GM18508 (cell line): ENCODE measurements around the gene TJAP1.
"Not testable (repeated sequence)": the region's sequence is repeated elsewhere in the genome, so short reads cannot be mapped to it uniquely, and the experiment has no call there.

Experiments
- ATAC-seq: cut with Tn5 transposase; IDR thresholded peaks from one replicate; pipeline ENCODE4 v1.9.1; 2021; ENCODE audit warnings: moderate number of reproducible peaks; ENCODE audit not compliant: insufficient read depth, unreplicated experiment

TJAP1 gene

DNA sequence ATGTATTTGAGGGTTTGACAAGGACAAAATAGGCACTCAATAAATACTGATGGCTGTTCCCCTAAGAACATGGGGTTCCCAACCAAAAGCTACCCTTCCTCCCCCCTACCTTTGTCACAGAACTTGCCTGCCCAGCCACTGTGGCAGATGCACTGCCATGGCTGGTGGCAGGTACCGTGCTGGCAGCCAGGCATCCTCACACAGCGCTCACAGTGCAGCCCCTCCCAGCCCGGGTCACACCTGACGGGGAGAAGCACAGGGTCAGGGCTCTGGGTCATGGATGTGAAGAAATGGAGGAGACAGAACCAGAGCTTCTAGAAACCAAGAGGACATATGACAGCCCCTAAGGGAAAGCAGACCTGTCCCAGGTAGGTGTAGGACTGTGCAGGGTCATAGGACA is 24.5 kb upstream of the TJAP1 start:
- no peak for ATAC-seq

DNA sequence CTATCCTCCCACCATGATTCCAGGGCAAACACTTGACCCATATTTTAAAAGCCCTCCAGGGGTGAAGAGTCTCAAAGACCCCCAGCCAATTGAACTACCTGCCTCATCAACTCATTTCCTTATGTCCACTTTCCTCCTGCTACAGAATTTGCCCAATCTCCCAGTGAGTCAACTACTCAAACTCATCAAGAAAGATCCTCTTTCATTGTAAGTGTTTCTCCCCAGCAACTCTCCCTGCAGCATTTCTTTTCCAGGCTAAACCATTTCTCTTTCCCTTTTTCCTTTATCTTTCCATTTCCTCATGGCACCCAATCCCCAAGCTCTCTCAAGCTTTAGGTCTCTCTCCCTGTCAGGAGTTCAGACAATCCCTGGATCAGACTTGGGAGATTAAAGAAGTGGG is 23.5 kb upstream of the TJAP1 start:
- ATAC-seq, result no peak

DNA sequence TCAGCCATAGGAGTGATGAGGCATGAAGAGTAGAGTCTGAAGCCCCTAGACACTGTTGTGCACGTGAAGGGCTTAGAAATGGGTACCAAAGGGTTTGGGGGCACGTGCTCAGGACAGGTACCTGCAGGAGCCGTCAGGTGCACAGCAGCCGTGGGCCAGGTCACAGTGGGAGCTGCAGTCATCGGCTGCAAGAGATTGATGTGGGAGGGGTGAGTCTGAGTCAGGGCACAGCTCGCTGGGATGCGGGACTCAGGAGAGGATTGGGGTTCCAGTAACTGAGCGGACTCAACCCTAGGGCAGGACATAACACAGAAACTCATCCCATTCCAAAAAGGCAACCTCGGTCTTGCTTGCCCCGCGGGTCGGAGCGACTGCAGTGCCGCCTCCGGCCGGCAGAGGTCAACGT is 23.1 kb upstream of the TJAP1 start:
- ATAC-seq, result no peak

DNA sequence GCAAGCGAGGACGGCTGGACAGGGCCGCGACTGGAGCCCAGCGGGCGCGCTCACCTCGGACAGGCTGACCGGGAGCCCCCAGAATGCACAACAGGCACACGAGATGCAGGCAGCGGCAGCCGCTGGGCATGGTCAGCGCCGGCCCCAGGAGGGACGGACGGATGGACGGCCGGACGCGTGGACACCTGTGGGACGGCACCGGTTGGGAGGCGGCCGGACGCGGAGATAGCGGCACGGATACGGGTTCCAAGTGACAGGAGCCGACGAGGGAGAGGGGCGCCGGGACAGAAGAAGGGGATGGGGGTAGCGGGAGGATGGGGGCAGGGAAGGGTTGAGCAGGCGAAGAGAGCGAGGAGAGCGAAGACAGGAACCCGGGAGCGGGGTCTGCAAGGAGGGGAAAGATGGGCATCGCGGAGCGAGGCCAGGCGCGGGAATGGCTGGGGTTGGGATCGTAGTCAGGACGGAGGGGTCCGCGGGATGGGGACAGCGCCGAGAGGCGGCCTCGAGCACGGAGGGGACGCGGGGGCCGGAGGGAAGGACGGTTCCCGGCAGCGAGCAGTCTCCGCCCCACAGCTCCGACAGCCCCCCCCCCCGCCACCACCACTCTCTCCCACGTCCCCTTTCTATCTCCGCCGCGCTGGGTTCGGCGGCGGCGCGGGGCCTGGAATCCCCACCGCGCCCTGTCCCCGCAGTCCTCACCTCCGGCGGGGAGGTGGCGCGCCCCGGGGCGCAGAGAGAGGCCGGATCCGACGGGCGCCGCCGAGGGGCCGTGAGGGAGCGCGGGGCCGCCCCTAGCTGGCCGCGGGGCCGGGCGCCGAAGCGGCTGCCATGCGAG is 22.5 kb upstream of the TJAP1 start:
- no peak for ATAC-seq

DNA sequence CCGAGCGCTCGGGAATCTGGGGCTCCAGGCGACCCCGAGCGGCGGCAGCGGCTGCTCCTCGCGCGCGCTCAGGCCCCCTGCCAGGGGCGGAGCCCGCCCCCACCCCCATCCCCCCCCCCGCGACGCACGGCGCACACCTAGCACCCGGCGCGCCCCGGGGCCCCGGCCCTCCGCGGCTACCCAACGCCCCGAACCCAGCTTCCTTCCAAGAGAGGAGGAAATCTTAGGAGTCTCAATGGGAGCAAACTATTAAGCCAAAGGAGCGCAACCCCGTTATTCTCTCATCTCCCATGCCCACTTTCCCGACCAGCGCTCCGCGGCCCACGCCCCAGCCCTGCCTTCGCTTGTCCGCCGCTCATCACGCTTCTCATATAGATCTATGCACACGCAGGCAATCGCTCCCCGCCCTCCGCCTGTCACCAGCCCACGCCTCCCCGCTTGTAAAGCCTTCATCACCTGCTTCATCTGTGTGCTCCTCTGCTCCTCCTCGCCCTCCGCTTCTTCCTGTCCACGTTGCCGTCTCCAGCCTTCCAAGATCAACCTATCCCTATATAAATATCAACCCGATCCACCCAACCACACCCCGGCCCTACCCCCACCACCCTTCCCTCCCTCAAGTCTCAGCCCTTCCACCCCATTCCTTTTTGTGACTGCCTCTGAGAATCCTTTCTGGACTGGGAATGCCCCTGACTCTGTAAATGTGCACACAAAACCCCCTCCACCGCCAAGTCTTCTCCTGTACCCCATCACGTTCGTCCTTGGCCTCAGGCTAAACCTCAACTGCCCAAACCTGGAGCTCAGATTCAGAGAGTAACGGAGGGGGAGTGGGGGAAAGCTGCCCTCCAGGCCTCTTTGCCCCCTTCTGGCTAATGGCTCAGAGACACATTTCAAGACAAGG is 21.6 kb upstream of the TJAP1 start, which contains the start of gene DLK2:
Gene DLK2 (minus strand): TSS at position 18 of the 898 bp plus-strand sequence. CDS start 723 bp downstream, outside the sequence.
- ATAC-seq, result no peak

DNA sequence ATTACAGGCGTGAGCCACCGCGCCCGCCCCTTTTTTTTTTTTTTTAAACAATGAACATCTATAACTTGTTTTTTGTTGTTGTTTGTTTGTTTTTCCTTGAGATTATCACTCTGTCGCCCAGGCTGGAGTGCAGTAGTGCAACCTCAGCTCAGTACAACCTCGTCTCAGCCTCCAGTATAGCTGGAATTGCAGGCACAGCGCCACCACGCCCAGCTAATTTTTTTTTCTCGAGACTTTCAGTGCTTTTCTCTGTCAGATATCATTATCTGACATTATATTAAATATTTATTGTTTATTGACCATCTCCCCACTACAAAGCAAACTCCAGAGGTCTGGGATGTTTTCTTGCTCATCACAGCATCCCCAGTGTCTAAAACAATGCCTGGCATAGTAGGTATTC is 19.7 kb upstream of the TJAP1 start:
- no peak for ATAC-seq

DNA sequence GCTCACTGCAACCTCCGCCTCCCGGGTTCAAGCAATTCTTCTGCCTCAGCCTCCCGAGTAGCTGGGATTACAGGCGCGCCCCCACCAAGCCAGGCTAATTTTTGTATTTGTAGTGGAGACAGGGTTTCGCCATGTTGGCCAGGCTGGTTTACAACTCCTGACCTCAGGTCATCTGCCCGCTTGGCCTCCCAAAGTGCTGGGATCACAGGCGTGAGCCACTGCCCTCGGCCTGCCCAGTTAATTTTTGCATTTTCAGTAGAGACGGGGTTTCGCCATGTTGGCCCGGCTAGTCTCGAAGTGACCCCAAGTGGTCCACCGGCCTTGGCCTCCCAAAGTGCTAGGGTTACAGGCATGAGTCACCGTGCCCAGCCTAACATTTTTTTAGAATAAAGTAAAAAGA is 19.2 kb upstream of the TJAP1 start:
- ATAC-seq, result not testable (repeated sequence)

DNA sequence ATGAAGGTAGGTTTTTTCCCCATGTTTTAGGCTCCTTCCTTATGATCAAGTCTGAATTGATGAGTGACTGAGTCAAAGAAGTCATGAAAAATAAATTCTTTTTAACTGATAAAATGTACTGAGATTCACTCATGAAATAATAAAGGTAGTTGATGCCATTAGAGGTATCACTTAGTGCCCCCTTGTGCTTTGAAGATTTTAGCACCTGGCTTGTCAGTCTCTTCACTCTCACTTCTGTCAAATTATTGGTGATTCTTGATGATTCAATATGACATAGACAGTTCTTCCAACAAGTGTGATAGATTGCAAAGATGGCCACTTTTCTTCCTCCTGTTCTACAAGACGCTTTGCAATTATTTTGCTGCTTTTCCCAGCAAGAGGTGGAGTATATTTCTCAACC is 17.8 kb upstream of the TJAP1 start:
- ATAC-seq, result no peak

DNA sequence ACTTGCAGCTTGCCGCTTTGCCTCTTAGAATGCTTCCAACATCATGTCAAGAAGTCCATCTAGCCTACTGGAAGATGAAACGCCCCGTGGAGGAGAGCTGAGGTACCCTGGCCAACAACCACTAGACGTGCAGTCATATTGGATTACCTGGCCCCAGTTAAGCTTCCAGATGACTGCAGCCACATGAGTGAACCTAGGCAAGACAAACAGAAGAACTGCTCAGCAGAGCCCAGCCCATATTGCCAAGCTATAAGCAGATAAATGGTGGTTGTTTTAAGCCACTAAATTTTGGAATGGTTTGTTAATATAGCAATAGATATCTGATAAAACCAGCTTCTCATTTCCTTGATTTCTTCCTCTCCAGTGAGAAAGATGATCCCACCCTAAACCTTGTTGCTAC is 17.3 kb upstream of the TJAP1 start:
- no peak for ATAC-seq

DNA sequence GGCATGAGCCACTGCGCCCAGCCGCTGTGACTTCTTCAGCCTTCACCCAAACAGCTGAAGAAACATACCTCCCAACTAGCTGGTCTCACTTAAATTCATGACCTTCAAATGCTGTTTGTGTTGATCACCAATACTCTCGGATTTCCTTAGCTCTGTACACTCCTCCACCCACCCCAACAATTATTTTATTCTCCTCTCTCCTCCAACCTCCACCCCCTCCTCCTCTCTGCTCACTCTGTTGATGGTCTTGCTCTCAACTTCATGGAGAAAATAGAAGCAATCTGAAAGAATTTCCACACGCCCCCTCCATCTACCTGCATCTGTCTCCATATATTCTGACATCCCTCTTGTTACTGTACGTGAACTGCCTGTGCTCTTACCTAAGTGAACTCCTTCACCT is 15.4 kb upstream of the TJAP1 start:
- ATAC-seq, result no peak

DNA sequence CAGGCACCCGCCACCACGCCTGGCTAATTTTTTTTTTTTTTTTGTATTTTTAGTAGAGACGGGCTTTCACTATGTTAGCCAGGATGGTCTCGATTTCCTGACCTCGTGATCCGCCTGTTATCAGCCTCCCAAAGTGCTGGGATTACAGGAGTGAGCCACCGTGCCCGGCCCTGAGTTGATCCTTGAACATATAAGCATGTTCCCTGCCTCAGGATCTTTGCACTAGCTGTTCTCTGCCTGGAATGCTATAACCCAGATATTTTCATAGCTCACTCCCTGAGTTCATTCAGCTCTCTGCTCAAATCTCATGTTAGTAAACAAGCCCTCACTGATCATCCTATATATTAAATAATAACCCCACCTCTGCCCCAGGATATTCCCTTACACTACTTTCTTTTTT is 13.0 kb upstream of the TJAP1 start:
- no peak for ATAC-seq

DNA sequence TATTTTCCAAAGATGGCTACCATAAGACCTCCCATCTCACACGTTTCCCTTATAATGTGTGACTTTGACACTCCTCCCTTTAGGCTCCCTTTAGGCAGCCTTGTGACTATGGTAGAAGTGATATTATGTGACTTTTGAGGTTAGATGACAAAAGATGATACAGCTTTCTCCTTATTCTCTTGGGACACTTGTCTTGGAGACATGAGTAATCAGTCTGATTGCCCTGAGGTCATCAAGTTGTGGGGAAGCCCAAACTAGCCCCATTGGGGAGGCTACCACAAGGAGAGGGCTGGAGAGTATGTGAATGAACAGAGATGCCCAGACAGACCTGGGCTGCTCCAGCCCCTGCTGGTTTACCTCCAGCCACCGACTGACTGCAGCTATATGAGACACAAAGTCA is 11.4 kb upstream of the TJAP1 start:
- no peak for ATAC-seq

DNA sequence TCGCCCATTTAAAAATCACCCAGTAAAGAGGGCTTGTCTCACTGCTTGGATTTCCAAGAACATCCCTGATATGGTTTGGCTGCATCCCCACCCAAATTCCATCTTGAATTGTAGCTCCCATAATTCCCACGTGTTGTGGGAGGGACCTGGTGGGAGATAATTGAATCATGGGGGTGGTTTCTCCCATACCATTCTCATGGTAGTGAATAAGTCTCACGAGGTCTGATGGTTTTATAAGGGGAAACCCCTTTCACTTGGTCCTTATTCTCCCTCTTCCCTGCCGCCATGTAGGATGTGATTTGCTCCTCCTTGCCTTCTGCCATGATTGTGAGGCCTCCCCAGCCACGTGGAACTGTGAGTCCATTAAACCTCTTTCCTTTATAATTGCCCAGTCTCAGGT is 10.1 kb upstream of the TJAP1 start:
- ATAC-seq, result not testable (repeated sequence)

DNA sequence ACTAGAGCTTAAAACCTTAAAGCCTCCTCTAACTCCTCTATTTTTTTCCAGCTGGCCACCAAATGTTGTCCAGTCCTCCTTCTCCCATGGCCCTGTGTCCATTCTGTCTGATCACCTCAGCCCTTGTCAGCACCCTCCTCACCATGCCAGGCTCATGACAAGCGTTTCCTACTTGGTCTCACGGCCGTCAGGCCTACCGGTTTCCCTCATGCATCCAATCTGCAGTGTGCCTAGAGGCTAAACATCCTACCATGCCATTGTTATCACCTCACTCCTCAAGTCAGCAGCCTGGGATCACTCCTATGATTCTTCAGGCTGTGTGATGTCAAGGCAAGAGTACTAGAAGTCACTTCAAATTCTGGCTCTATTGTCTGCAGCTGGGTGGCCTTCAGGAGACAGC is 9.6 kb upstream of the TJAP1 start:
- no peak for ATAC-seq

DNA sequence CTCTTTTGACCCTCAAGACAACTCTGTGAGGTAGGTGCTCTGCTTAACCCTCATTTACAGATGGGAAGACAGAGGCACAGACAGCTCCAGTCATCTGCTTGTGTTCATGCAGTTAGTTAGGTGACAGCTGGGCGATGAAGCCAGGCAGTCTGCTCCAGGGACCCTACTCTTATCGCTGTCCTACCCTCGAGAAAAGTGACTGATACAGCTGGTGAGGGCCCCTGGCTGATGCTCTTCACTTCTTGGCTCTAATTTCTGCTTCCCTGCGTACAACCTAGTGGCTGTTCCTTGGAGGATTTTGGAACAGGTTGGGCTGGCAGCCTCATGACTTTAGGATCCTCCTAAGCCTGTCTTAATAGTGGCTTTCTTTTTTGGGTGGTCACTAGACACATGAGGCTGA is 9.1 kb upstream of the TJAP1 start:
- ATAC-seq, result no peak

DNA sequence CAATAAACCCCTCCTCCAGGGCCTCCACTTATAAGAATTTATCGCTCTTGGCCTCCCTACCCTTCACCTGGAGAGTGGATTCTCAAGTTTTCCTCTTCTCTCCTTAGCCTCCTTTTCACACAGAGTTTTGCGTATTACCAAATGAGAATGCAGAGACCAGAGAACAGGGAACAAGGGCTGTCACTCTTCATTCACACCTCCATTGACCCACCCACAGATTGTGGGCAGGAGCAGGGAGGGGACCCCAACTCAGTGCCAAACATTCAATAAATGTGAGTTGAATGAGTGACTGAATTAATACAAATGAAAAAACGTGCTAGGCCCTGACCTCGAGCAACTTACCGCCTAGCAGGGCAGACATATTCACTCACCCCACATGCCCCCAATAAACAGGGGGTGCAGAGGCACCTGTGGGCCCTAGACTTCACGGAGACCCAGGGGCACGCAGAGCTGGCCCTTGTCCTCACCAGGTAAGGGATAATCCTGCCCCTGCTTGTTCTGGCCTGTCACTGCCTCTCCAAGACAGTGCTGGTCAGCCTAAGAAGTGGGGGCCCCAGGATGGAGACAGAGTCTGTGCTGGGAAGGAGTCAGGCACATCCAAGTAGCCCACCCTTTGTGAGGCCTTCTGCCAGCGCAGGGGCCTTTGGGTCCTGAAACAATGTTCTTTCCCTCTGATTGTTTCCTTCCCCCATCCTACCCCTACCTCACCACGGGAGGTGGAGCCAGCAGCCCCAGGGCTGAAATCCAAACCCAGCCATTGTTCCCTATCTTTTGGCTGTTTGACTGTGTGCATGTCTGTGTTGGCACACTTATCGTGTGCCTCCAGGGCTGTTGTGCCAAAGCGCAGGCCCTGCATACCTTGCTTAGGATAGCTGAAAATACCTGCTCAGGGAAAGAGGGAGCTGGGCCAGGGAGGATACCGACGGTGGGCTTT is 8.4 kb upstream of the TJAP1 start:
- no peak for ATAC-seq

DNA sequence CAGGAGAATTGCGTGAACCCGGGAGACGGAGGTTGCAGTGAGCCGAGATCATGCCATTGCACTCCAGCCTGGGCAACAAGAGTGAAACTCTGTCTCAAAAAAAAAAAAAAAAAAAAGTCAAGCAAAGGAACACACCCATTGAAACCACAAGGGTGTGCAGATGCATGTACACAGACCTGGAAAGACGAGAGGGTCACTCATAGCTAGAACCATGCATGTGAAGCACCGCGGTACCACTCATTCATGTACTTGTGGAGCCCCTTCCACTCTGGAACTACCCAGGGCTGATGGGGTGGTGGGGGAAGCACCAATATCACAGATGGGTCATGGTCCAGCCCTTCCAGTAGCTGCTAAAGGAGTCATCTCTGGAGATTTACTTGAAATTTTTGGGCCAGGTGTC is 7.4 kb upstream of the TJAP1 start:
- no peak for ATAC-seq

DNA sequence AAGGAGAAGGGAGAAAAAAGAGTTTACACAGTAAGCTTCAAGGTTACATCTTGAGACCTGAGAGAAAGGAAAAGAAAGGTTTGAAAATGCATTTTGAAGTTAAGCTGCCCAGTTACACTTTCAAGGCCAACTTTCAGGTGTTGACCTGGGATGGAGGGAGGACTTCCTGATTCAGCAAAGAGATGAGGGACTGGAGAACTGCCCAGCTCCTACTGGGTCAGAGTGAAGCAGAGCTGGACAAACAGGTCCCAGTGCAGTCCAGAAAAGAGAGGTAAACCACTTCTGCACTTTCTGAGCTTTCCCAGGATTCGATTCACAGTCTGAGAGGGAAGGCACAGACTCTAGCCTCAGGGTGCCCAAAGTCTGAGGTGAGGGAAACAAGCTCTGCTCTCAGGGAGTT is 6.0 kb upstream of the TJAP1 start:
- no peak for ATAC-seq

DNA sequence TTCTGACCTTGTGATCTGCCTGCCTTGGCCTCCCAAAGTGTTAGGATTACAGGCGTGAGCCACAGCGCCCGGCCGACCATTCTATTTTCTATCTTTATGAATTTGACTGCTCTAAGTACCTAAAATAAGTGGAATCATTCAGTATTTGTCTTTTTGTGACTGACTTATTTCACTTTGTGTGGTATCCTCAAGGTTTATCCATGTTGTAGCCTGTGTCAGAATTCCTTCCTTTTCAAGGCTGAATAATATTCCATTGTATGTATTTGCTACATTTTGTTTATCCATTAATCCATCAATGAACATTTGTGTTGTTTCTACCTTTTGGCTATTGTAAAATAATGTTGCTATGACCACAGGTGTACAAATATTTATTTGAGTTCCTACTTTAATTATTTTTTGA is 4.9 kb upstream of the TJAP1 start:
- ATAC-seq, result no peak

DNA sequence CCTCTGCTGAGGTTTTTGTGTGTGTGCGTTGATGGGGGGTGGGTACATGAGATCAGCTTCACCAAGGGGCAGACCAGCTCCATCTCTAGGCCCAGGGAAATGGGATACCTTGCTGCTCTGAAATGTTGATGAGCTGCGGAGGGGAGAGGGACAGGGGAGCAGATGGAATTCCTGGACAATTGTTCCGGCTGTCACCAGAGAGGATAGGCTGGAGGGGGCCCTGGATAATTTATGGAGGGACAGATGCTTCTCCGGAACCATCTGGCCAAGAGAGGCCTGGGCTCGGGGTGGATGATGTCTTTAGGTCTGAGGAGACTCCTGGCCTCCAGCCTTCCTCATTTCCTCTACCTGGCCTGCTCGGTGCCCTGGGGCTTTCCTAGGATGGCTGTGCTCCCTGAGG is 1.9 kb upstream of the TJAP1 start:
- no peak for ATAC-seq
